Body of pancreas (tissue), 4 donors: Measurements from ENCODE around the gene UBB. TPM values are rescaled to one million over a fixed set of nuclear protein-coding genes. Genes with fewer than 3 reads are reported as not detected.

Experiments used
- ATAC-seq: fragments of 150-250 bp; one replicate; pipeline ENCODE4 v1.9.1; 2016
- DNase-seq, 4 donors: peaks; one replicate each; pipeline ENCODE4 v3.0.0-alpha.2; 2019
- H3K27ac ChIP-seq, 4 donors: fragments of 200-600 bp; sonication (generic); 1 replicate in 3 of 4; 2 replicates in 1 of 4; pipeline versions ENCODE4 v1.5.1 to v1.6.1; 2016 to 2019; ENCODE audit warnings: mild to moderate bottlenecking in 1 of 4, mixed read lengths in 1 of 4, moderate library complexity in 1 of 4
- H3K27me3 ChIP-seq, 2 donors: fragments of 200-600 bp; sonication (generic); one replicate each; pipeline ENCODE4 v1.6.0; 2016; ENCODE audit warnings: mild to moderate bottlenecking in 1 of 2
- H3K36me3 ChIP-seq, 2 donors: fragments of 200-600 bp; sonication (generic); replicated peaks in 1 of 2; 2 replicates each; pipeline ENCODE4 v1.5.1; 2016; ENCODE audit warnings: low read depth in 2 of 2; ENCODE audit not compliant: insufficient read depth in 1 of 2
- H3K4me1 ChIP-seq: fragments of 200-600 bp; sonication (generic); one replicate; pipeline ENCODE4 v1.6.0; 2016
- H3K4me3 ChIP-seq, 2 donors: fragments of 200-600 bp; sonication (generic); 1 replicate in 1 of 2; 2 replicates in 1 of 2; pipeline ENCODE4 v1.5.1; 2016 to 2019
- H3K9me3 ChIP-seq, 3 donors: fragments of 200-600 bp; sonication (generic); 1 replicate in 2 of 3; 2 replicates in 1 of 3; pipeline ENCODE4 v1.5.1; 2016
- POLR2A ChIP-seq, 3 donors: fragments of 450-650 bp; IDR thresholded peaks; one replicate each; pipeline ENCODE4 v1.6.1; 2016; ENCODE audit warnings: antibody characterized with exemption in 3 of 3, mild to moderate bottlenecking in 2 of 3
- WGBS, 2 donors: methylation state at CpG; one replicate each; pipeline ENCODE4 v1.1.5; 2017; 5-methylcytosine and 5-hydroxymethylcytosine counted together
- intact Hi-C: fragments of 100-400 bp; cut with DNase I; formaldehyde crosslinking; loops from one replicate; pipeline ENCODE4 v1.15.1; 2023
- total RNA-seq, 2 donors: library from RNA; depleted of rRNA; stranded (reverse); fragments of >200 nt; gene quantifications; one replicate each; pipeline ENCODE4 v1.1.0, GENCODE V29; 2016
- TF ChIP-seq, protein P1 (sequence below), 7 experiments: fragments of 450-650 bp in 4 of 7; fragments of 200-600 bp in 3 of 7; sonication (generic) in 3 of 7; IDR thresholded peaks; one replicate each; pipeline ENCODE4 v1.5.1; 2016 to 2019; ENCODE audit warnings: antibody characterized with exemption in 7 of 7

Gene UBB
- total RNA-seq, 2 donors from 2014 or later = 450 to 486 TPM

DNA sequence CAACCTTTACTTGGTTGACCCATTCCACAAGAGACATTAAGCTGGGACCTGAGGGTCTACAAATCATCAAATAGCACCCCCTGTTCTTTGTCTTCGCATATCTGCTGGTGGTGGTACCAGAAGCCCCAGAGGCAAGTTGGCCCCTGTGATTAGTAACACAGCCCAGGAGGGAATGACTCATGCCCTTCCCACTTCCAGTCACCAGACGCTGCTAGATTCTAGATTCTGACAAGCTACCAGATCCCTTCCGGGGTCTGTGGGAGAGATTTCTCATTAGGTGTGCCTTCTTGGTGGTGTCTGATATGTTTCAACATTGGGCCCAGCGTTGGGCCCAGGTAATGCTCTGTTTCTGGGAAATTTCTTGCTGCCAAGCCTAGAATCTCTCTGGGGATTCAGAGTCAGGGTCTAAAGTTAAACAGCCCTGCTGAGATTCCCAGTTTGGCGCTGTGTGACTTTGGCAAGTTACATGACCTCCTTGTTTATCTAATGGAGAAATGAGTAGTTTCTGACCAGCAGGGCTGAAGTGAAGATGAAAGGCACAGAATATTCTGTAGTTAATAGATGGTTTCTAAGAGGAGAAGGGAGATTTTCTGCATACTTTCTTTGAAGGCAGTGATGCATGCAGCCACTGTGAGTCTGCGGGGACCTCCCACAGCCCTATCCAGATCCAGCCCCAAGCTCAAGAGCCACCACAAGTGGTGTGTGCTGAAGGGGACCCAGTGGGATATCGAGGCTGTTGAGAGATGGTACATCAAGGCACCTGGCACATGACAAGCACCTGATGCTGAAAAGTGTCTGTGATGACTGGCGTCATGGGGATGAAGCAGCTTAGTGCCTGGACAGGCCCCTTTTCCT is 38.4 kb downstream of the UBB start:
- ATAC-seq (no peak), DNase-seq (peak in 2 of 4 donors; percentile 44 to 51)
- intact Hi-C loops = no loop called here
- 73 to 82% methylated on average over 6 to 8 of the region's 8 CpGs for WGBS, 2 donors
- no peaks in the 10 kb centered on the region for H3K27me3 ChIP-seq
- H3K4me3 ChIP-seq = no peak overlapping the region
- no peaks in the 10 kb centered on the region for H3K9me3 ChIP-seq
- peaks cover 20% of the 10 kb centered on the region for H3K4me1 ChIP-seq
- H3K36me3 ChIP-seq = no peaks in the 10 kb centered on the region
- peak overlapping the region in 2 of 4 donors; percentile 25 to 27 for H3K27ac ChIP-seq
- TF ChIP-seq, protein P1, sequence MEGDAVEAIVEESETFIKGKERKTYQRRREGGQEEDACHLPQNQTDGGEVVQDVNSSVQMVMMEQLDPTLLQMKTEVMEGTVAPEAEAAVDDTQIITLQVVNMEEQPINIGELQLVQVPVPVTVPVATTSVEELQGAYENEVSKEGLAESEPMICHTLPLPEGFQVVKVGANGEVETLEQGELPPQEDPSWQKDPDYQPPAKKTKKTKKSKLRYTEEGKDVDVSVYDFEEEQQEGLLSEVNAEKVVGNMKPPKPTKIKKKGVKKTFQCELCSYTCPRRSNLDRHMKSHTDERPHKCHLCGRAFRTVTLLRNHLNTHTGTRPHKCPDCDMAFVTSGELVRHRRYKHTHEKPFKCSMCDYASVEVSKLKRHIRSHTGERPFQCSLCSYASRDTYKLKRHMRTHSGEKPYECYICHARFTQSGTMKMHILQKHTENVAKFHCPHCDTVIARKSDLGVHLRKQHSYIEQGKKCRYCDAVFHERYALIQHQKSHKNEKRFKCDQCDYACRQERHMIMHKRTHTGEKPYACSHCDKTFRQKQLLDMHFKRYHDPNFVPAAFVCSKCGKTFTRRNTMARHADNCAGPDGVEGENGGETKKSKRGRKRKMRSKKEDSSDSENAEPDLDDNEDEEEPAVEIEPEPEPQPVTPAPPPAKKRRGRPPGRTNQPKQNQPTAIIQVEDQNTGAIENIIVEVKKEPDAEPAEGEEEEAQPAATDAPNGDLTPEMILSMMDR (IDR thresholded peaks at IDR 0.05) = no peak
- TF ChIP-seq POLR2A (IDR thresholded peaks at IDR 0.05) = no peak

DNA sequence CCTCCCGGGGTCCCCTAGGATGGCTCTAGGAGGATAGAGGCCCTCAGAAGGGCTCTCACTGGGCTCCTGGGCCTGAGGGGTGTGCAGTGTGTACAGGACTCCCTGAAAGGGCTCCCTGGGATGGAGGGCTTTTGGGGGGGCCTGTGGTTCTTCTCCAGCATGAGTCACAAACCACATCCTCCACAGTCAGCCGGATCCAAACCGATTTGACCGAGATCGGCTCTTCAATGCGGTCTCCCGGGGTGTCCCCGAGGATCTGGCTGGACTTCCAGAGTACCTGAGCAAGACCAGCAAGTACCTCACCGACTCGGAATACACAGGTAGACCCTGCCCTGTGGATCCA is 39.0 kb downstream of the UBB start:
- intact Hi-C loops = no loop called here
- no peak for ATAC-seq
- TF ChIP-seq POLR2A (IDR thresholded peaks at IDR 0.05) = no peak
- TF ChIP-seq, protein P1 (IDR thresholded peaks at IDR 0.05) = no peak

DNA sequence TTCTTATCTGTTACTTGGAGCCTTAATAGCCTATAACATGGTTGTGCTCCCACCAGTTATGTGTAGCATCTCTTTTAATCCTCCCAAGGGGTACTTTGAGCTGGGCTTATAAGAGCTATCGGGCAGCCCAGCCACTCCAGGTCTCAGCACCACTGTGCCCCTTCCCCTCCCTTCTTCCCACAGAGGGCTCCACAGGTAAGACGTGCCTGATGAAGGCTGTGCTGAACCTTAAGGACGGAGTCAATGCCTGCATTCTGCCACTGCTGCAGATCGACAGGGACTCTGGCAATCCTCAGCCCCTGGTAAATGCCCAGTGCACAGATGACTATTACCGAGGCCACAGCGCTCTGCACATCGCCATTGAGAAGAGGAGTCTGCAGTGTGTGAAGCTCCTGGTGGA is 41.5 kb downstream of the UBB start:
- no peak for ATAC-seq
- Histone ChIP-seq H3K4me3 (no peak overlapping the region), H3K27me3 (no peaks in the 10 kb centered on the region), H3K36me3 (no peaks in the 10 kb centered on the region), H3K4me1 (peaks cover 21% of the 10 kb centered on the region), H3K9me3 (no peaks in the 10 kb centered on the region), H3K27ac (no peak overlapping the region)
- WGBS, 2 donors = 89 to 94% methylated on average over 6 to 7 of the region's 7 CpGs
- no peak for DNase-seq
- TF ChIP-seq POLR2A (IDR thresholded peaks at IDR 0.05) = no peak
- TF ChIP-seq, protein P1 (IDR thresholded peaks at IDR 0.05) = no peak
- intact Hi-C loops = no loop called here

More for the DNA sequence above, 39.0 kb downstream of the UBB start:
- Histone ChIP-seq H3K36me3 (no peaks in the 10 kb centered on the region), H3K27me3 (no peaks in the 10 kb centered on the region), H3K4me3 (no peak overlapping the region), H3K27ac (no peak overlapping the region), H3K4me1 (peaks cover 20% of the 10 kb centered on the region), H3K9me3 (no peaks in the 10 kb centered on the region)
- 89% methylated on average over 10 of the region's 10 CpGs; no CpG with 5 or more reads in 1 of the 2 donors for WGBS, 2 donors
- no peak for DNase-seq

- ATAC-seq (no peak), DNase-seq (peak in 1 of 4 donors; percentile 11)
- H3K9me3 ChIP-seq = no peaks in the 10 kb centered on the region
- intact Hi-C loops = no loop called here
- H3K27ac ChIP-seq = no peak overlapping the region
- TF ChIP-seq POLR2A (IDR thresholded peaks at IDR 0.05) = no peak
- TF ChIP-seq, protein P1 (IDR thresholded peaks at IDR 0.05) = no peak
- no peak overlapping the region for H3K4me3 ChIP-seq
- peaks cover 22% of the 10 kb centered on the region for H3K4me1 ChIP-seq
- no peaks in the 10 kb centered on the region for H3K36me3 ChIP-seq
- no peaks in the 10 kb centered on the region for H3K27me3 ChIP-seq
- WGBS, 2 donors = 91 to 95% methylated on average over 6 to 9 of the region's 10 CpGs
Measured at GRCh38 chr17:16423226-16423872, 42.5 kb downstream of the UBB start.
